Stimulated activated CD8-positive, alpha-beta memory T cell treated with anti-CD3 and anti-CD28 coated beads, Interleukin-7, amount 100 ng/mL, for 4 hours (primary cell): ENCODE data around the gene STOML2.

Experiments
- DNase-seq, 2 donors: peaks; one replicate each; pipeline ENCODE4 v3.0.0-alpha.2; 2020; ENCODE audit warnings: low read depth in 2 of 2

Gene STOML2

DNA sequence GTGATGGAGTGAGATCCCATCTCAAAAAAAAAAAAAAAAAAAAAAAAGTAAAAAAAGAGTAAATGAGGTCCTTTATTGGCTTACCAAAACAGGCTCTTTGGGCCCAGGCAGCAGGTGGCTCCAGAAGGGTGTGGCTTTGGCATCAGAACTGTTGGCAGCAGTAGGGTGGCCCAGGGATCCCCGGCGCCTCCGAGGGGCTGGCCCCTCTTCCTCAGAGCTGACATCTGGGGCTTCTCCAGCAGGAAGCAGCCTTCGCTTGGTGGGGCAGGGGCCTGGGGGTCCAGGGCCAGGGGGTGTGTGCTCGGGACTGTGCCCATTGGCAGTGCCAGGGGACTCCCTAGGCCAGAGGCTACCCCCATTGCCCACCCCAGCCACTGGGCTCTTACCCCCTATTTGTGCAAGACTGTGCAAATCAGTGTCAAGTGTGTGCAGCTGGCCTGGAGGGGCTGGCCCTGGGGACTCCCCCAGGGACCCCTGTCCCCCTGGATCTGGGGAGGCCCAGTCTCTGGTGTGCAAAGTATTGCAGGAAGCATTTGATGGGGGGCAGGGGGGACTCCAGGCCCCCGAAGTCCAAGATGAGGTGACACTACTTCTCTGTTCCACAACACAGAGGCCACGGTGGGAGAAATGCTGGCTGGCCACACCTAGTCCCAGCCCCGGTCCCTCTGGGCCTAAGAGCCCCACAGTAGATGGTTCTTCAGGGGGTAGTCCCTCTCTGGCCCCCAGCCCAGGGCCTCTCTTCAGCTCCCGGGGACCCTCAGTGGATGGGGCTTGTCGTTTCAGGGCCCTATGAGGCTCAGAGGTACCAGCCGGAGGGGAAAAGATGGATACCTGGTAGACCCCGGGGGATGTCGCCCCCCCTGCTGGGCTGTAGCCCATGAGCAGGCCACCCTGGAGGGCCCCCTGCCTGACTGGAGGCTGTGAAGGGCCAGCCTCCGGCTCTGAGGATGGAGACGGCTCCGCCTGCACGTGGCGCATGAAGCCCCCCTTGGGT lies 4.7 kb upstream of the STOML2 start:
- no peak for DNase-seq

GRCh38 chr9:35106343-35106730 lies 3.4 kb upstream of the STOML2 start:
- no peak for DNase-seq

GRCh38 chr9:35105571-35106342 lies 2.8 kb upstream of the STOML2 start:
- no peak for DNase-seq

DNA sequence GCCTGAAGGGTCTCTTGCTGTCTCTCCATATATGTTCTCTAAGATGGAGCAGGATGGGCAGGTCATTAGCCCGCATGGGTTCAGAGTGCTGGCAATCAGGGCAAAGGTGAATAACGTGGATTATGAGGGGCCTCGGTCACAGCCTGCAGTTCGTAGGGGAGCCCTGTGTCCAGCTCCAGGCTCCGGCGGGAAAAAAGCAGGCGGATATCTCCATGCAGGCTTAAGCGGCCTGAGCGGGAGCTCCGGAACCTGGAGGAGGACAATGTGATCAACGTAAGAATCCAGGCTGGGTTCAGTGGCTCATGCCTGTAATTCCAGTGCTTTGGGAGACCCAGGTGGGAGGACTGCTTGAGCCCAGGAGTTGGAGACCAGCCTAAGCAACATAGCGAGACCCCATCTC lies 2.2 kb upstream of the STOML2 start:
- no peak for DNase-seq

DNA sequence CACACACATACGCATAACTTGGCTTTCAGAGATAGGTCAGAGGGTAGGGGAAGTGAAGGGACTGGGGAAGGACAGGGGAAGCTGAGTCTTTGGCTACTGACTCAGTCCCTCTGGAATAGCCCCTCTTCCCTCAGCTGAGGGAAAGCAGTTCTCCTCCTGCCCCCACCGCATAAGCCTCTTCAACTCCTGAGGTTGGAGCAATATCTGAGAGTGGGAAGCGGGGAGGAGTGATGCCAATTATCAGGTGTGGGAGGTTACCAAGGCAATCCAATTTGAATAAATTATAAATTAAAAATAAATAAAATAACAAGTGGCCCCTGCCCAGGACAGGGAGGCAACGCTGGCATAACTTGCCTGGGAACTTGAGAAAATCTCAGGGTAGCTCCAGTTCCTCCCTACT lies 1.7 kb upstream of the STOML2 start:
- DNase-seq: no peak

DNA sequence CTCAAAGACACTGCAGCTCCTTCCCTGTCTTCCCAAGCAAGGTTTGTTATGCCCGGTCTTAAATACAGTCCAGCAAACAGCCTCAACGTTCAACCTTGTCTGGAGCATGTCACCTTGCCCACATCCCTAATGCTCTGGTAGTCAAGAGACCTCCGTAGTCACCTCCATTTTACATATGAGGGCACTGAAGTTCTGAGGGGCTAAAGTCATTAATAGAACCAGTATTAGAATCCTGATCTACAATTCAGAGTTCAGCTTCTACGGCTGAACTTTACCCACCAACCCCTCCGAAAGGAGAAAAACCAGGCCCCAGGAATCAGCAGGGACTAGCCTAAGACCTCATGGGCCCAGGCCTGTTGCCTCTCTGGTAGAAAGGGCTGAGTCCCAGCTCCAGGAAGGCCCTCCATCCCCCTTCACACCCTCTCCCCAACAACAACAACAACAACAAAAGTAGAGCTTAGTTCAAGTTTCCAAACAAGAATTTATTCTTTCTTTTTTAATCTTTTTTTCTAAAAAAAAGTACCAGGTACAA lies 795 bp upstream of the STOML2 start:
- no peak for DNase-seq

- no peak for DNase-seq
These were observed 514 bp downstream of the STOML2 start for GRCh38 chr9:35102465-35102768.

- no peak for DNase-seq
These were observed 5.4 kb downstream of the STOML2 start for GRCh38 chr9:35097573-35097972.

DNA sequence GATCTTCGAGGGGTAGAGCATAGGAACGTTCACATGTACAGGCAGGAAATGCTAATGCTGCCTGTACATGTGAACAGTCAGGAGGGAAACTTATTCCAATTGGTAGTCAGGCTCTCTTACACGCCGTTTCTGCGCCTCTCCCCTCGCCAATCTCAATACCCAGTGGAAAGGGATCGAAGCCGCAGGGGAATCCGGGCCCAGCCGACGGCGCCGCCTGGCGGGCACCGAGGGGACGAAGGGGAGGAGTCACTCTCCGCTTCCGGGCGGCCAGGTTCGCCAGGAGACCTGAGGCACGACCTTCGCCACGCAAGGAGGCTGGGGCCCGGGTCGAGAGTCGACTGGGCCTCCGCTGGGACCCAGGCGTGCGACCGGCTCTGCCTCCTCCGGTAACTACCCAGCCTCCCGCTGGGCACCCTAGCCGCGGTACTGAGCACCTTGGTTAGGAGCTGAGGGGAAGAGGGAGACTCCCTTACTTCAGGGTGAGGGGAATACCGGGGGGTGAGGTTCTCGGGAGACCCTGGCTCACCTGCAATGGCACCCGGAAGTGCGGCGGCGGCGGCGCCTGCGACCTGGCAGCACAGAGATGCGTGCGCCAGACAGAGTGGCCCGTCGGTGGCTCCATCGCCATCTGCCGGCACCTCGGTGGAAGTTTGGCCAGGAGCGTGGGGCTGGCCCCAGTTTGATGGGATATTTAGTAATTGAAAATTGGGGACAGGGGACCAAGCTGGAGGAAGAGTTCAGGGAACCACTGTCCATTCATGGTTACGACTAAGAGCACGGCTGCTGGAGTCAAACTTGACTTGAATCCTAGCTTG lies 6.7 kb downstream of the STOML2 start, which contains the start of gene PIGO:
TSS of gene PIGO (minus strand) at position 557 of the 815 bp plus-strand sequence. CDS start 1,026 bp downstream, outside the sequence.
- DNase-seq: peak; percentile 80 to 86

GRCh38 chr9:35091536-35091935 lies 11.4 kb downstream of the STOML2 start:
- DNase-seq: no peak

GRCh38 chr9:35089434-35089833 lies 13.5 kb downstream of the STOML2 start:
- DNase-seq: no peak

GRCh38 chr9:35085078-35085477 lies 17.9 kb downstream of the STOML2 start:
- no peak for DNase-seq

DNA sequence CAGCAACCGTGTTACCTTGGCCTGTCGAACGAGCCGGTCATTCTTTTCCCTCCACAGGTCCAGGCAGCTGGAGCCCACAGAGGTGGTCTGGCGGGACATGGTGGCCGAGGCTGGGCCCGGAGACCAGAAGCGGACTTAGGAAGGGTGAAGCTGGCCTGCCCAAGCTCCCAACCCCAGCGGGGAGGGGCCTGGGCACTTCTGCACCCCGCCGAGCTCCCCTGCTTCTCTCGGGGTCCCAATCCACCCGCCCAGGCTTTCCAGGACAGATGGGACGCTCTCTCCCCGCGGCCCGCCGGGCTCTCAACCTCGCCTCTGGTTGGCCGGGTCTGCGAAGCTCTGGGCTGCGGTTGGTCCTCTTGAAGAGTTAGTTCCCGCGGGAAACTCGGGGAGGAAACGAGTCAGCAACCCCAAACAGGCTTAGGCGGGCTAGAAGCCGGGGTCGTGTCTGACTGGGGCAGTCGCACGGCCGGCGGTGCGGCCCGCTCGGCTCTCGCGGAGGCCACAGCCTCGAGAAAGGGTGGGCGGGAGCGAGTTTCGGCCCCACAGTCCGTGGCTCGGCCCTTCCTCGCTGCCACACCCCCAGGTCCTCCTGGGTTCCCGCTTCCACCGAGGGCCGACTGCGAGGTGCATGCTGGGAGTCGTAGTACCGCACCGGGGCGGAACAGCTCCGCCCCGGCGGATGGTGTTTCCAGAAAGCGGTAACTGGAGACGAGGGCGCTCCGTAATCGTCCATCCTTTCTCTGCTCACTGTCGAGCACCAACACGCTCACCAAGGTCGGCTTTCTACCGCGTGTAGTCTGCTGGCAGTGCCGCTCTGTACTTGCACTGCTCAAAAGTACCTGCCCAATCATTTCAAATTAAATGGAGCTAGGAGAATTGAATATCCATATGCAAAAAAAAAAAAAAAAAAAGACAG lies 23.2 kb downstream of the STOML2 start, which contains the start of gene FANCG:
TSS of gene FANCG (minus strand) at position 517 of the 916 bp plus-strand sequence. CDS start at position 99, 418 bp downstream.
- DNase-seq: peak; percentile 45 to 76

DNA sequence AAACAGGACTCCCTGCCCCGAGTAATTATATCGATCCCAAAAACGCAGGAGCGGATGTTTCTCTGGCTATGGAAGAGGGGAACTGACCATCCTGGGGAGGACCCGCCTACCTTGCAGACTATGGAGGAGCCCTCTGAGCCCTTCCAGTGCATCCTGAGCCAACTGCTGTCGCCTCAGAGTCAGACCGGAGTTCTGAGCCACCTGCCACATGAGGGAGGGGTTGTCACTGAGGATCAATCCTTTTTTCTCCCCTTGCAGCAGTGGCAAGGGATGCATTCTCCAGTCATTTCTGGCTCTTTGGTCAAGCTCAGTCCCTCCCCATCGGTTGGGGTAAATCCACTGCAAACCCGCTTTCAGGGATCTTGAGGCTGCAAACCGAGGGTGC lies 23.9 kb downstream of the STOML2 start:
- no peak for DNase-seq

- DNase-seq: no peak
These were observed 24.9 kb downstream of the STOML2 start for GRCh38 chr9:35078066-35078465.

DNA sequence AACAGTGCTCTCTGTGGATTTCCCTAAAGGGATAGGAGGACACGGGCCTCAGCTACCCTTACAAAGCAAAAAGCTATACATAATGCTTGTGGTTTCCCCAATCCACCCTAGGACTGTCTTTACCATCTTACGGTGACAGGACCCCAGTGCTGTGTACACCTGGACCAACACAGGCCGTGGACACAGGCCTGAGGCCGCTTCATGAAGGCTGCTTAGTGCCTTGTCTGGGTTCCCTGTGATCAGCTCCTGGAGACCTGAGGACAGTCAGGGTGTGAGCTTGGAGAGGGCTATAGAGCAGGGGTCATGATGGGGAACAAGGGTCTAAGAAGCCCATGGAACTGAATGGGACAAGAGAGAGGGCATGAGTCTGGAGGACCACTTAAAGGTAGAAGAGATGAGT lies 26.1 kb downstream of the STOML2 start:
- DNase-seq: no peak

GRCh38 chr9:35075358-35075757 lies 27.6 kb downstream of the STOML2 start:
- no peak for DNase-seq

DNA sequence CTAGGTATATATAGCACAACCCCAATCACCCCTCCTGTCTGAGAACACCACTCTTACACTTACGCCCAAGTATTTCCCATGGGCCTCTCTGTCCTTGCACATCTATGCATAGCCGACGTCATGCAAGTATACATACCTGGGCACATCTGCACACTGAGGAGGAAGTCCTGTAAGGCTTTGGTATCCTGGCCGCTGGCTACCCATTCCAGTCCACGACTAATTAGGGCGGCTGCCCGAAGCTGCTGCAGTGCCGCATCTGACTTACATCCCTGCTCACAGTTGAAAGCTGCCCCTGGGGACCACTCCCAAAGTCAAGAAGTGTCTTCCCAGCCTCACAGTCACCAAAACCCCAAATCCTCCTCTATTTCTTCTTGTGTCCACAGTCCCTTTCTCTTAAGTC lies 28.1 kb downstream of the STOML2 start:
- no peak for DNase-seq

DNA sequence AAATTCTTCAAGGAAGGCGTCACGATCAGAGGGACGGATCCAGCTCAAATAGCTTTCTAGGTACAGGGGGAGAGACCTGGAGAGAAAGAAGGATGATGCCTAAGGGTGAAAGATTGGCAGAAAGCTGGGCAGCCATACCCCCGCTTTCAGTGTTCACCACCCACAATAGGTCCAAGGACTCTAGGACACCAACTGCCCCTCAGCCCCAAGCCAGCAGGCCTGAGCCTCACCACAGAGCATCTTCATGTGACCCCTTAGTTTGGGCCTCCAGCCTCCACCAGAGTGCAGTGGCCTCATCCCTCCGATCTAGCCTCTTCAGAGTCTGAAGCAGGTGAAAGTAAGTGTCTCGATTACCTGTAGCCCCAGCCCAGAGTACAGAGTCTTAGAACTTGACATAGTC lies 28.8 kb downstream of the STOML2 start:
- DNase-seq: no peak

- no peak for DNase-seq
These were observed 29.7 kb downstream of the STOML2 start for GRCh38 chr9:35073279-35073612.
